Small intestine (tissue), 7 donors: ENCODE data around the gene GRIA4. TPM values are rescaled to one million over a fixed set of nuclear protein-coding genes. Genes with fewer than 3 reads are reported as not detected.

Experiments used
- DNase-seq, 2 donors: peaks; one replicate each; pipeline versions ENCODE4 v3.0.0 to v3.0.0-alpha.2; 2013
- FAIRE-seq: peaks from 2 replicates; lab custom pipeline; 2012; peaks lifted over from hg19 to GRCh38; lab: Jason Lieb, UNC
- H3K27ac ChIP-seq, 3 donors: one replicate each; pipeline ENCODE4 v1.5.1; 2013; ENCODE audit warnings: low read length in 2 of 3, mild to moderate bottlenecking in 2 of 3, control low read depth in 1 of 3, inconsistent platforms in 1 of 3, low read depth in 1 of 3, moderate library complexity in 1 of 3
- H3K27me3 ChIP-seq, 3 donors: one replicate each; pipeline ENCODE4 v1.6.1; 2013; ENCODE audit warnings: low read length in 3 of 3, inconsistent platforms in 1 of 3; ENCODE audit not compliant: control insufficient read depth in 3 of 3, insufficient read depth in 3 of 3
- H3K36me3 ChIP-seq, 3 donors: one replicate each; pipeline ENCODE4 v1.6.1; 2013; ENCODE audit warnings: low read length in 3 of 3, inconsistent platforms in 1 of 3, low read depth in 1 of 3, mild to moderate bottlenecking in 1 of 3, moderate library complexity in 1 of 3; ENCODE audit not compliant: control insufficient read depth in 3 of 3, insufficient read depth in 2 of 3
- H3K4me1 ChIP-seq, 3 donors: one replicate each; pipeline ENCODE4 v1.6.1; 2013; ENCODE audit warnings: low read length in 2 of 3, inconsistent platforms in 1 of 3, low read depth in 1 of 3, mild to moderate bottlenecking in 1 of 3, moderate library complexity in 1 of 3; ENCODE audit not compliant: control insufficient read depth in 3 of 3, insufficient read depth in 2 of 3
- H3K4me3 ChIP-seq, 3 donors: one replicate each; pipeline ENCODE4 v1.5.1; 2013; ENCODE audit warnings: low read length in 3 of 3, control low read depth in 1 of 3, inconsistent platforms in 1 of 3, low read depth in 1 of 3, mild to moderate bottlenecking in 1 of 3, moderate library complexity in 1 of 3
- H3K9me3 ChIP-seq, 2 donors: one replicate each; pipeline ENCODE4 v1.6.1; 2013; ENCODE audit warnings: low read depth in 1 of 2, low read length in 1 of 2; ENCODE audit not compliant: control insufficient read depth in 2 of 2, insufficient read depth in 1 of 2
- WGBS, 3 donors: extraction: QIAGEN DNeasy Blood & Tissue Kit; methylation state at CpG; one replicate each; pipeline ENCODE4 v1.1.7; 2013; 5-methylcytosine and 5-hydroxymethylcytosine counted together
- polyA plus RNA-seq, 4 donors: library from polyadenylated mRNA; stranded (reverse) in 3 of 4; unstranded in 1 of 4; fragments of 200-250 nt in 3 of 4; fragments of 120-200 nt in 1 of 4; gene quantifications; one replicate each; pipeline versions ENCODE4 v1.2.1 to v1.2.3, GENCODE V29; 2013
- donor health status: healthy with polysubstance abuse.
- donor health status: control.
- donor health status: control.
- donor health status: Bipolar disorder and iron deficiency.
- donor health status: healthy.

The GRIA4 gene
- polyA plus RNA-seq, 4 donors, result 0.34 to 22.9 TPM; not detected in 2

GRCh38 chr11:105821781-105822180 is 211.9 kb downstream of the GRIA4 start:
- Histone ChIP-seq H3K36me3 (no peaks in the 10 kb centered on the region), H3K4me3 (no peak overlapping the region), H3K27me3 (no peaks in the 10 kb centered on the region), H3K9me3 (no peaks in the 10 kb centered on the region), H3K27ac (no peak overlapping the region), H3K4me1 (no peaks in the 10 kb centered on the region)
- no peak for DNase-seq
- WGBS, 3 donors, result 72 to 76% (median 73%) methylated on average over 8 of the region's 8 CpGs
- no peak for FAIRE-seq

GRCh38 chr11:105823495-105824033 is 213.7 kb downstream of the GRIA4 start:
- Histone ChIP-seq H3K9me3 (no peaks in the 10 kb centered on the region), H3K27me3 (no peaks in the 10 kb centered on the region), H3K36me3 (no peaks in the 10 kb centered on the region), H3K4me3 (no peak overlapping the region), H3K4me1 (no peaks in the 10 kb centered on the region), H3K27ac (no peak overlapping the region)
- 41 to 66% (median 47%) methylated on average over 2 of the region's 2 CpGs for WGBS, 3 donors
- FAIRE-seq (no peak), DNase-seq (no peak)

GRCh38 chr11:105824457-105825013 is 214.7 kb downstream of the GRIA4 start:
- 79 to 83% (median 83%) methylated on average over 10 of the region's 10 CpGs for WGBS, 3 donors
- no peaks in the 10 kb centered on the region for H3K27me3 ChIP-seq
- H3K4me1 ChIP-seq, result no peaks in the 10 kb centered on the region
- no peaks in the 10 kb centered on the region for H3K9me3 ChIP-seq
- no peak overlapping the region for H3K4me3 ChIP-seq
- DNase-seq (no peak), FAIRE-seq (no peak)
- H3K27ac ChIP-seq, result no peak overlapping the region
- H3K36me3 ChIP-seq, result no peaks in the 10 kb centered on the region

- Histone ChIP-seq H3K4me3 (no peak overlapping the region), H3K4me1 (no peaks in the 10 kb centered on the region), H3K27me3 (no peaks in the 10 kb centered on the region), H3K27ac (no peak overlapping the region), H3K36me3 (no peaks in the 10 kb centered on the region), H3K9me3 (no peaks in the 10 kb centered on the region)
- FAIRE-seq, result no peak
- 64 to 88% (median 79%) methylated on average over 1 of the region's 1 CpG for WGBS, 3 donors
- DNase-seq, result no peak
These were observed 215.3 kb downstream of the GRIA4 start for GRCh38 chr11:105825141-105825540.

GRCh38 chr11:105827906-105828305 is 218.0 kb downstream of the GRIA4 start:
- 4 to 38% (median 22%) methylated on average over 1 of the region's 1 CpG for WGBS, 3 donors
- Histone ChIP-seq H3K27me3 (no peaks in the 10 kb centered on the region), H3K36me3 (no peaks in the 10 kb centered on the region), H3K4me3 (no peak overlapping the region), H3K27ac (no peak overlapping the region), H3K4me1 (no peaks in the 10 kb centered on the region), H3K9me3 (no peaks in the 10 kb centered on the region)
- DNase-seq (no peak), FAIRE-seq (no peak)

- no peak for FAIRE-seq
- Histone ChIP-seq H3K27ac (no peak overlapping the region), H3K36me3 (no peaks in the 10 kb centered on the region), H3K9me3 (no peaks in the 10 kb centered on the region), H3K4me1 (no peaks in the 10 kb centered on the region), H3K27me3 (no peaks in the 10 kb centered on the region), H3K4me3 (no peak overlapping the region)
- WGBS, 3 donors, result 86 to 91% (median 88%) methylated on average over 1 of the region's 1 CpG
- no peak for DNase-seq
These were observed 219.2 kb downstream of the GRIA4 start for GRCh38 chr11:105829084-105829483.

- no peak for FAIRE-seq
- 48 to 88% (median 77%) methylated on average over 1 of the region's 1 CpG for WGBS, 3 donors
- Histone ChIP-seq H3K4me1 (no peaks in the 10 kb centered on the region), H3K36me3 (no peaks in the 10 kb centered on the region), H3K27ac (no peak overlapping the region), H3K4me3 (no peak overlapping the region), H3K9me3 (no peaks in the 10 kb centered on the region), H3K27me3 (no peaks in the 10 kb centered on the region)
- DNase-seq, result no peak
These were observed 224.6 kb downstream of the GRIA4 start for GRCh38 chr11:105834461-105834860.

GRCh38 chr11:105838668-105839384 is 229.0 kb downstream of the GRIA4 start:
- Histone ChIP-seq H3K4me1 (no peaks in the 10 kb centered on the region), H3K4me3 (no peak overlapping the region), H3K9me3 (no peaks in the 10 kb centered on the region), H3K27me3 (no peaks in the 10 kb centered on the region), H3K27ac (no peak overlapping the region), H3K36me3 (no peaks in the 10 kb centered on the region)
- DNase-seq (no peak), FAIRE-seq (no peak)
- WGBS, 3 donors, result 78 to 88% (median 85%) methylated on average over 4 of the region's 4 CpGs
